ENCODE data around the gene BCAT1.
"Not testable (repeated sequence)": the region's sequence is repeated elsewhere in the genome, so short reads cannot be mapped to it uniquely, and the experiment has no call there.

Gene BCAT1

GRCh38 chr12:24943947-24944600 lies 4.8 kb downstream of the BCAT1 start:
- Histone ChIP-seq H3K9ac (ENCODE audit: low read depth, low read length) (no peak overlapping the region), H3K4me1 (ENCODE audit: control insufficient read depth, insufficient read depth, low read length) (peaks cover 46% of the 10 kb centered on the region), H3K27me3 (ENCODE audit: control insufficient read depth, insufficient read depth, low read length) (no peaks in the 10 kb centered on the region), H3K27ac (ENCODE audit: low read depth, low read length) (no peak overlapping the region), H3K4me3 (ENCODE audit: low read depth, low read length) (no peak overlapping the region), H3K36me3 (ENCODE audit: control insufficient read depth, insufficient read depth, low read length) (peaks cover 17% of the 10 kb centered on the region), H3K9me3 (ENCODE audit: control insufficient read depth, insufficient read depth, low read length) (no peaks in the 10 kb centered on the region)

GRCh38 chr12:24940157-24940556 lies 8.7 kb downstream of the BCAT1 start:
- no peak overlapping the region for H3K4me3 ChIP-seq (ENCODE audit: low read depth, low read length)
- peaks cover 34% of the 10 kb centered on the region for H3K4me1 ChIP-seq (ENCODE audit: control insufficient read depth, insufficient read depth, low read length)
- no peak overlapping the region for H3K27ac ChIP-seq (ENCODE audit: low read depth, low read length)
- H3K27me3 ChIP-seq (ENCODE audit: control insufficient read depth, insufficient read depth, low read length), result no peaks in the 10 kb centered on the region
- peaks cover 13% of the 10 kb centered on the region for H3K36me3 ChIP-seq (ENCODE audit: control insufficient read depth, insufficient read depth, low read length)
- no peaks in the 10 kb centered on the region for H3K9me3 ChIP-seq (ENCODE audit: control insufficient read depth, insufficient read depth, low read length)
- no peak overlapping the region for H3K9ac ChIP-seq (ENCODE audit: low read depth, low read length)

GRCh38 chr12:24939551-24939950 lies 9.3 kb downstream of the BCAT1 start:
- H3K4me1 ChIP-seq (ENCODE audit: control insufficient read depth, insufficient read depth, low read length), result peaks cover 28% of the 10 kb centered on the region
- H3K27ac ChIP-seq (ENCODE audit: low read depth, low read length); H3K9ac ChIP-seq (ENCODE audit: low read depth, low read length); H3K27me3 ChIP-seq (ENCODE audit: control insufficient read depth, insufficient read depth, low read length); H3K9me3 ChIP-seq (ENCODE audit: control insufficient read depth, insufficient read depth, low read length); H3K4me3 ChIP-seq (ENCODE audit: low read depth, low read length): not testable (repeated sequence)
- H3K36me3 ChIP-seq (ENCODE audit: control insufficient read depth, insufficient read depth, low read length), result peaks cover 12% of the 10 kb centered on the region

- H3K4me1 ChIP-seq (ENCODE audit: control insufficient read depth, insufficient read depth, low read length), result peaks cover 30% of the 10 kb centered on the region
- no peak overlapping the region for H3K4me3 ChIP-seq (ENCODE audit: low read depth, low read length)
- H3K36me3 ChIP-seq (ENCODE audit: control insufficient read depth, insufficient read depth, low read length), result peaks cover 4% of the 10 kb centered on the region; the same call in 1 of the 2 replicates
- H3K27me3 ChIP-seq (ENCODE audit: control insufficient read depth, insufficient read depth, low read length), result no peaks in the 10 kb centered on the region
- H3K9ac ChIP-seq (ENCODE audit: low read depth, low read length), result no peak overlapping the region
- no peaks in the 10 kb centered on the region for H3K9me3 ChIP-seq (ENCODE audit: control insufficient read depth, insufficient read depth, low read length)
- no peak overlapping the region for H3K27ac ChIP-seq (ENCODE audit: low read depth, low read length)
Measured at GRCh38 chr12:24938341-24938740, 10.6 kb downstream of the BCAT1 start.

GRCh38 chr12:24937553-24938244 lies 11.2 kb downstream of the BCAT1 start:
- no peaks in the 10 kb centered on the region for H3K9me3 ChIP-seq (ENCODE audit: control insufficient read depth, insufficient read depth, low read length)
- peaks cover 4% of the 10 kb centered on the region; the same call in 1 of the 2 replicates for H3K36me3 ChIP-seq (ENCODE audit: control insufficient read depth, insufficient read depth, low read length)
- no peak overlapping the region for H3K9ac ChIP-seq (ENCODE audit: low read depth, low read length)
- H3K27ac ChIP-seq (ENCODE audit: low read depth, low read length), result no peak overlapping the region
- no peak overlapping the region for H3K4me3 ChIP-seq (ENCODE audit: low read depth, low read length)
- H3K4me1 ChIP-seq (ENCODE audit: control insufficient read depth, insufficient read depth, low read length), result peaks cover 32% of the 10 kb centered on the region
- no peaks in the 10 kb centered on the region for H3K27me3 ChIP-seq (ENCODE audit: control insufficient read depth, insufficient read depth, low read length)

GRCh38 chr12:24933694-24934407 lies 15.1 kb downstream of the BCAT1 start:
- Histone ChIP-seq H3K4me1 (ENCODE audit: control insufficient read depth, insufficient read depth, low read length) (peaks cover 45% of the 10 kb centered on the region), H3K4me3 (ENCODE audit: low read depth, low read length) (no peak overlapping the region), H3K9ac (ENCODE audit: low read depth, low read length) (no peak overlapping the region), H3K27me3 (ENCODE audit: control insufficient read depth, insufficient read depth, low read length) (no peaks in the 10 kb centered on the region), H3K9me3 (ENCODE audit: control insufficient read depth, insufficient read depth, low read length) (no peaks in the 10 kb centered on the region), H3K36me3 (ENCODE audit: control insufficient read depth, insufficient read depth, low read length) (peaks cover 4% of the 10 kb centered on the region; the same call in 1 of the 2 replicates), H3K27ac (ENCODE audit: low read depth, low read length) (no peak overlapping the region)

- Histone ChIP-seq H3K27ac (ENCODE audit: low read depth, low read length) (no peak overlapping the region), H3K36me3 (ENCODE audit: control insufficient read depth, insufficient read depth, low read length) (0 out of 2 replicates have a peak, but pooled peaks cover 4% of the 10 kb centered on the region), H3K4me3 (ENCODE audit: low read depth, low read length) (no peak overlapping the region), H3K27me3 (ENCODE audit: control insufficient read depth, insufficient read depth, low read length) (no peaks in the 10 kb centered on the region), H3K4me1 (ENCODE audit: control insufficient read depth, insufficient read depth, low read length) (peaks cover 59% of the 10 kb centered on the region), H3K9ac (ENCODE audit: low read depth, low read length) (no peak overlapping the region), H3K9me3 (ENCODE audit: control insufficient read depth, insufficient read depth, low read length) (no peaks in the 10 kb centered on the region)
Measured at GRCh38 chr12:24931666-24932405, 17.1 kb downstream of the BCAT1 start.

- H3K9ac ChIP-seq (ENCODE audit: low read depth, low read length), result no peak overlapping the region
- H3K27ac ChIP-seq (ENCODE audit: low read depth, low read length), result no peak overlapping the region
- 0 out of 2 replicates have a peak, but pooled peaks cover 6% of the 10 kb centered on the region for H3K36me3 ChIP-seq (ENCODE audit: control insufficient read depth, insufficient read depth, low read length)
- H3K27me3 ChIP-seq (ENCODE audit: control insufficient read depth, insufficient read depth, low read length), result no peaks in the 10 kb centered on the region
- H3K4me3 ChIP-seq (ENCODE audit: low read depth, low read length), result no peak overlapping the region
- no peaks in the 10 kb centered on the region for H3K9me3 ChIP-seq (ENCODE audit: control insufficient read depth, insufficient read depth, low read length)
- peaks cover 56% of the 10 kb centered on the region for H3K4me1 ChIP-seq (ENCODE audit: control insufficient read depth, insufficient read depth, low read length)
Measured at GRCh38 chr12:24929953-24930352, 18.9 kb downstream of the BCAT1 start.

GRCh38 chr12:24928533-24929306 lies 20.2 kb downstream of the BCAT1 start:
- peaks cover 51% of the 10 kb centered on the region for H3K4me1 ChIP-seq (ENCODE audit: control insufficient read depth, insufficient read depth, low read length)
- not testable (repeated sequence) for H3K9me3 ChIP-seq (ENCODE audit: control insufficient read depth, insufficient read depth, low read length); H3K27ac ChIP-seq (ENCODE audit: low read depth, low read length); H3K36me3 ChIP-seq (ENCODE audit: control insufficient read depth, insufficient read depth, low read length); H3K4me3 ChIP-seq (ENCODE audit: low read depth, low read length); H3K27me3 ChIP-seq (ENCODE audit: control insufficient read depth, insufficient read depth, low read length); H3K9ac ChIP-seq (ENCODE audit: low read depth, low read length)

- 0 out of 2 replicates have a peak, but pooled peaks cover 5% of the 10 kb centered on the region for H3K36me3 ChIP-seq (ENCODE audit: control insufficient read depth, insufficient read depth, low read length)
- no peak overlapping the region; the same call in 1 of the 2 replicates for H3K4me3 ChIP-seq (ENCODE audit: low read depth, low read length)
- no peaks in the 10 kb centered on the region for H3K27me3 ChIP-seq (ENCODE audit: control insufficient read depth, insufficient read depth, low read length)
- H3K9ac ChIP-seq (ENCODE audit: low read depth, low read length), result no peak overlapping the region
- H3K27ac ChIP-seq (ENCODE audit: low read depth, low read length), result peak overlapping the region; percentile 40
- H3K4me1 ChIP-seq (ENCODE audit: control insufficient read depth, insufficient read depth, low read length), result peaks cover 45% of the 10 kb centered on the region
- H3K9me3 ChIP-seq (ENCODE audit: control insufficient read depth, insufficient read depth, low read length), result no peaks in the 10 kb centered on the region
Measured at GRCh38 chr12:24928131-24928530, 20.8 kb downstream of the BCAT1 start.
